Activated T-cell treated with anti-CD3 and anti-CD28 coated beads for 4 hours (primary cell): ENCODE results near the gene FOXP4.
A peak's percentile ranks its signal among the peaks of the same experiment; 100 is the strongest.

Source experiments
- DNase-seq: peaks from one replicate; pipeline ENCODE4 v3.0.0-alpha.2; 2020

FOXP4 gene

DNA sequence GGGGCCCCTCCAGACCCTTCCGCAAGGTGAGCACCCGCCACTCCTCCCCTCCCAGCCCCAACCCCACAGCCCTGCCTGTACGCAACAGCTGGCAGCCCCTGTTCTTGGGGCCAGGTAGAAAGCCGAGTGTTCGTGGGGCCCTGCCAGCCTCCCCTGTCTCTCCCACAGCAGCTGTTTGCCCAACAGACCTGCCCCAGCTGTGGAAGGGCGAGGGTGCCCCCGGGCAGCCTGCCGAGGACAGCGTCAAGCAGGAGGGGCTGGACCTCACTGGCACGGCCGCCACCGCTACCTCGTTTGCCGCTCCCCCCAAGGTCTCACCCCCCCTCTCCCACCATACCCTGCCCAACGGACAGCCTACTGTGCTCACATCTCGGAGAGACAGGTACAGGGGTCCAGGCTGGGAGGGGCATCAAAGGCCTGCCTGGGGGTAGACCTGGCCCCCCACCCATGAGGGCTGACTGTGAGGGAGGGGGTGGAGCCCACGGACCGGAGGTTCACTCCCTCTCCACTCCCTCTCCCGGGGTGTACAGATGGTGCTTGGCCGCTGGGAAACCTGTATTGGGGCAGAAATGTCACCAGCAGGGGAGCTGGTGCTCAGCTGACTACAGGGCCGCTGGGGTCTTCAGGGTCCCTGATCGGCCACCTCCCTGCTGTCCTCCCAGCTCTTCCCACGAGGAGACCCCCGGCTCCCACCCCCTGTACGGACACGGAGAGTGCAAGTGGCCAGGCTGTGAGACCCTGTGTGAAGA is 41.1 kb downstream of the FOXP4 start:
- no peak for DNase-seq

DNA sequence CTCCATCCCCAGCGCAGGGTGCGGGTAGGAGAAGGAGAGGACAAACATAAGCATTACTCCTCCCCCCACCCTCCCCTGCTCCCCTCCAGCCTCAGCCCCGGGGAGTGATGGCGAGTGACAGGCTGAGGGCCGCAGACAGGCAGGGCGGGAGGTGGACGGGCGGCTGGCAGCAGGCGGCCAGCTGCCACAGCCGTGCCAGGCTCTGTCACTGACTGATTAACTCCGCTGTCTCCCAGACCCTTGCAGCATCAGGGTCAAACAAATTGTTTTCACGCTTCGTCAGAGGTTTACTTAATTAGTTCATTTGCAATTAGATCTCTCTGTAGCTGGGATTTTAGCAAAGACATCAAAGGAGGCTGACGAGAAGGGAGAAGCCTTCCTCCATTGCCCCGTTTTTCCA is 41.9 kb downstream of the FOXP4 start:
- no peak for DNase-seq

DNA sequence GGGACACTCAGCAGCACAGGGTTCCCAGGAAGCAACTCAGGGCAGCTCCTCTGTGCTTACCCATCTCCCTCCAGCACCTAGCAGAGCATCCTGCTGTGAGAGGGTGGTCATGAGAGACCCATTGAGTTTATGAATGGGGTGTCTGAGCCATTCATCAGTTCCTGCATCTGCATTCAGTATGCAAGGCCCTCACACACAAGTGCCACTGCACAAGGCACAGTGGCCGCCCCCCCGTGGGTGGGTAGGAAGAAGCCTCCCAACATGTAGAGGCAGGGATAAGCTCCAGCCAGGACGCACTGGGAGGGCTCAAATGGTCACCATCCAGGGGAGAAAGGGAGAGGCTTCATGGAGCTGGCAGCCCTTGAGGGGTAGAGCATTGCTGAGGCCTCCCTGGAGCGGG is 43.0 kb downstream of the FOXP4 start:
- no peak for DNase-seq

DNA sequence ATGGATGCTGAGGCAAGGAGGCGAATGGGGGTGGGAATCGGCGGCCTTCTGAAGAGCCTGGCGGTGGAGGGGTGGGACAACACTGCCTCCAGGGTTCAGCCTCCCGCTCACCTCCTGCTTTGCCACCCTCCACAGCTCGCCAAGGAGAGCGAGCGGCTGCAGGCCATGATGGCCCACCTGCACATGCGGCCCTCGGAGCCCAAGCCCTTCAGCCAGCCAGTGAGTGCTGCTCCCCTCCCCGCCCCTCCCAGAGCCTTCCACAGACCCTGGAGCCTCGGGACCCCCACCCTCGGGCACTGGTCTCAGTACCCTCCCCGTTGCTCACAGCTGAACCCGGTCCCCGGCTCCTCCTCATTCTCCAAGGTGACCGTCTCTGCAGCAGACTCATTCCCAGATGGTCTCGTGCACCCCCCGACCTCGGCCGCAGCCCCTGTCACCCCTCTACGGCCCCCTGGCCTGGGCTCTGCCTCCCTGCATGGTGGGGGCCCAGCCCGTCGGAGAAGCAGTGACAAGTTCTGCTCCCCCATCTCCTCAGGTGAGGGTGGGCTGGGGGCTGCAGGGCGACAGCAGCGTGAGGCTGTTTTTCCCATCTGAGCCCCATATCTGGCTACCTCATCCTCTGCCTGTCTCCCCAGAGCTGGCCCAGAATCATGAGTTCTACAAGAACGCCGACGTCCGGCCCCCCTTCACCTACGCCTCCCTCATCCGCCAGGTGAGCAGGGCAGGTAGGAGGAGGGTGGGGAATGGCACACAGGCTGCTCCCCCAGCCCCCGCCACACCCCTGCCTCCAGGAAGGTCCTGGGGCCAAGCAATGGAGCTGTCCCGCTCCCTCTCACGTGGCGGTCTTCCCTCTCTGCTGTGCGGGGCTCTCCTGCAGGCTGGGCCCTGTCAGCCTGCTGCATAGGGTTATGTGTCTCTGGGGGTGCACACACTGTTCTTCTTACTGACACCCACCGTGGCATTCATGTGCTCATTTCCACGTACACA is 43.7 kb downstream of the FOXP4 start:
- no peak for DNase-seq

DNA sequence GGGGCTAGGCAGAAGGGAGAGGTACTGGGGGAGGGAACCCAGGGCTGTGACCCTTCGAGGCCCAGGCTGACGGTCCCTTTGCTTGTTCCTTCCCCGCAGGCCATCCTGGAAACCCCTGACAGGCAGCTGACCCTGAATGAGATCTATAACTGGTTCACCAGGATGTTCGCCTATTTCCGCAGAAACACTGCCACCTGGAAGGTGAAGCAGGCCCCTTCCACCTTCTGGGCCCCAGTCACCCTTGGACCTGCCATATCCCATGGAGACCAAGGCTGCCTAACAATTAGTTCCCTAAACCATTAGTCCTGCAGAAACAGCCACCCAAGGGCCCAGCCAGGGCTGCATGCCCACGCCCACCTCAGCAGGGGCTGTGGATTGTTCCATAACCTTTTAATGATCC is 44.9 kb downstream of the FOXP4 start:
- no peak for DNase-seq

DNA sequence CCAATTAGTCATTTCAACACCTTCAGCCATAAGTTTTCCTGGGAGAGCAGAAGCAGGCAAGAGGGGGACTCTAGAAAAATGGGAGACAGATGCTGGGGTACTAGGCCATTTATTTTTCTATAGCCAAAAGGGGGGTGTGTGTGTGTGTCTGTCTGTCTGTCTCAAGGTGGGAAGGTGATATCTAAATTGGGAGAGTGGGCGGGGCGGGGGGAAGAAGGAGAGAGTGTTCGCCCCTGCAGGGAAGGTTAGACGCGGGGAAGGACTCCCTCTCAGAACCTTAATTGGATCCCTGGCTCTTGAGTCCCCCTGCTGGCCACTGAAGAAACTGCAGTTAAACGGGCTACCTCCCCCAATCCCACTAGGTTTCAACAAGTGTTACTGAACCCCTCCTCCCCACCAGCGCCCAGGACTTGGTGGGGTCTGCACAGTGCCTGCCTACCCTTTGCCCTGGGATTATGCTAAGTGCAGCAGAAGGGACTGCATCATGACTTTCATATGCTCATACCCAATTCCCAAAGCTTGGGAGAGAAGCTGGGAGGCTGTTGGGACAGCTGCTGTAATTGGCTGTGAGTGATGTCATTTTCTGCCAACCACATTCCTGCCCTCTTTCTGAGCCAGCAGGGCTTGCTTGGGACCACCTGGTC is 45.8 kb downstream of the FOXP4 start:
- peak; percentile 79 for DNase-seq

DNA sequence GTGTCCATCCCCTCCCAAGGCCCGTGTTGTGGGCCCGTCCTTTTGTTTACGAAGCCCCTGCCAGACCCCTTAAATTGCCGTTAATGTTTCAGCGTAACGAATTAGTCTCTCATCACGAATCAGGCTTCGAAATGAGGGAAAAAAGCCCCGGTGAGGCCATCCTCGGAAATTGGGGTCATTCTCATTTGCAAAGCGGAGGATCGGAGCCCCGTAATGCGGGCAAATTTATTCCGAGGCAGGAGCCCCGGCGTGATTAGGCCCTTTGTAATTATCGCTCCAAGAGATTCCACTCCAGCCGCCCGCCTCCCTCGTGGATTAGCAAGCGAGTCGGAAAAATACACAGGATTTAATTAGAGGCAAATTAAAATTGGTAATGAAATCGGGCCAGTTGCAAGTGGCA is 47.2 kb downstream of the FOXP4 start:
- DNase-seq: no peak

DNA sequence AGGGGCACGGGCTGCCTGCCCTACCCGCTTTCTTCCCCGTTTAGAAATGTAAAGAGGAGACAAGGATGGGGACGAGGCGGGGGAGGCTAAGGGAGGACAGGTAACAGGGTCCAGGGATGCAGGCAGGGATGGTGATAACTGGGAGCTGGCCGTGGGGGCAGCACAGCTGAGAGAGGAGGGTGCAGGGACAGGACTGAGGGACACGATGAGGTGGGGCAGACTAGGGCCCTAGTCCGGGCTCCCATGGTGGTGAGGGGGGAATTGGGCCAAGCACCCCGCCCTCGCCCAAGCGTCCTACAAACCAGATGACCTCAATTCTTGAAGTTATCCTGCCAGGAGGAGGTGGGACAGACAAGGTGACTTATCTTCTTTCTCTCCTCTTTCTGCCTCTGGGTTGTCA is 47.7 kb downstream of the FOXP4 start:
- DNase-seq: no peak

DNA sequence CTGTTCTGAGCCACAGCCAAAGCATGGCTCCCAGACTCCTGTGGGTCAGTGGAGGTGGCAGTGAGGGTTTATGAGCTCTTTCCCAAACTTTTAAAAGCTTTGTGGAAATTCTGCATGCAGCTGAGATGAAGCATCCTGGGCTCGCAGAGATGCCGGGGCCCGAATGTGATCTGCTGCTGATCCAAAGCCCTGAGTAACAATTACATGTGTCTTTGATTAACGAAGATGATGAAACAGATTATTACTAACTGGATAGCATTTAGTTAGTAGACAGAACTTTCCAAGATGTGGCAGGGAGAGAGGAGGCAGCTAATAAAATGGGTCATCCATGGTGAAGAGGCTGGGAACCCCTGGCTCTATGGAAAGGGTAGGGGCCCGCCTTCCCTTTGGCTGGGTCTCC is 48.1 kb downstream of the FOXP4 start:
- no peak for DNase-seq

DNA sequence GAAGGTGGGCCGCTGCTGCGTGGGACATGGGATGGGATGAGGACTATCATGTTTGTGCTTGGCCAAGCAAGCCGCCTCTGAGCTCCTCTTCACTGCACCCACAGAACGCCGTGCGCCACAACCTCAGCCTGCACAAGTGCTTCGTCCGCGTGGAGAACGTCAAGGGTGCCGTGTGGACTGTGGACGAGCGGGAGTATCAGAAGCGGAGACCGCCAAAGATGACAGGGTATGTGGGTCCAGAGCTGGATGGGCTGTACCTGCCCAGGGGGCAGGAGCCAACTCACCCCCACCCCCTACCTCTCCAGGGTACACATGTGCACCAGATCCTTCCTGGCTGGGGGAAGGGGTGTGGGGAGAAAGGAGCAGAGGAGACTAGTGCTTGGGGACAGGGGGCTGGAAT is 48.6 kb downstream of the FOXP4 start:
- DNase-seq: no peak

DNA sequence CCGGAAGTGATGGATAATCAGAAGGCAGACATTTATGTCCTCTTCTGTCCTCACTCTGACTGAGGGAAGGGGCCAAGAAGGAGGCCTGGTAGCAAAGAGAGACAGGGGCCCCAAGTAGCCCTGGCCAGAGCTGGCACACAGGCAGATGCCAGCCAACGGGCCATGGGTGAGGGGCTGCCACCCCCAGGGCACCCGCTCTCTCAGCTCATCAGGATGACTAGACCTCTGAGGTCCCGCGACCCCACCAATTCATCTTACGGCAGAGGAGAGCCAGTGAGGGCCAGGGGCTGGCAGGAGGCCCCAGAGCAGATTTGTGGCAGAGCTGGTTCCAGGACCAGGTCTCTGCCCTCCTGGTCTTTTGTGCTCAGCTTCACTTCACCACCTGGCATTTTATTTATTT is 49.0 kb downstream of the FOXP4 start:
- DNase-seq: no peak

DNA sequence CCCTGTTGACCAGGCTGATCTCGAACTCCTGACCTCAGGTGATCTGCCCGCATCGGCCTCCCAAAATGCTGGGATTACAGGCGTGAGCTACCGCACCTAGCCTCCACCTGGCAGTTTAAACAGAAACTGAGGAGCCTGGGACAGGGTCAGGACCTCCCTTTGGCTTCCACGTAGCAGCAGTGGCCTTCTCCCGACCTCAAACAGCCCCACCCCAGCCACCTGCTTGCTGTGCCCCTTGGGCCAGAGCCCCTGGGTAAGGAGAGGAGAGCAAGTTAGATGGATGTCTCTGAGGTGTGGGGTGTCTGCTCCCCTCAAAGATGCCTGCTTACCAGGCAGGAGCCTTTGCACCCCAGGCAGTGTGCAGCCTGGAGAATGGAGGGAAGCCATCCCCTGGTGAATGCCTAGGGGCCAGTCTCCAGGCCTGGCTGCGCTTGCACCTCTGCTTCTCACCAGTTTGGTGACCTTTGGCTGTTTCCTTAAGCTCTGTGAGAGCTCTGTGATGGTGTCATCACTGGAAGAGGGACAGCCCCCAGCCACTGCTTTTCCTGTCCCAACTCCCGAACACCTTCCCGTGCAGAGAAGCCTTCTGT is 50.0 kb downstream of the FOXP4 start:
- no peak for DNase-seq

DNA sequence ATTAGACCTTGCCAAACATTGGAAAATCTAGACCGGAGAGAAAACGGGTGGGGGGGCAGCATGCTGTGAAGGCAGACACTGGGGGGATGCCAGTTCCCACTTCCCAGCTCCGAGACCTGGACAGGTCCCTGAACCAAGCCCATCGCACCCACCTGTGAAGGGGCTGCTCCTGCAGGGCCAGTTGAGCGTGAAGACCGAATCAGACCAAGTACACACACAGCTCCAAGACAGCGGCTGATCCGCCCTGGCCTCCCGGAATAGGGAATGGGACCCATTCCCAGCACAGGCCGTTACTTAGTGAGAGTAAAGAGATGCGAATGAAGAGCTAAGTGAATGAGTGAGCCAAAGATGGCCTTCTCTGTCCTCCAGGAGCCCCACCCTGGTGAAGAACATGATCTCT is 50.6 kb downstream of the FOXP4 start:
- DNase-seq: no peak

DNA sequence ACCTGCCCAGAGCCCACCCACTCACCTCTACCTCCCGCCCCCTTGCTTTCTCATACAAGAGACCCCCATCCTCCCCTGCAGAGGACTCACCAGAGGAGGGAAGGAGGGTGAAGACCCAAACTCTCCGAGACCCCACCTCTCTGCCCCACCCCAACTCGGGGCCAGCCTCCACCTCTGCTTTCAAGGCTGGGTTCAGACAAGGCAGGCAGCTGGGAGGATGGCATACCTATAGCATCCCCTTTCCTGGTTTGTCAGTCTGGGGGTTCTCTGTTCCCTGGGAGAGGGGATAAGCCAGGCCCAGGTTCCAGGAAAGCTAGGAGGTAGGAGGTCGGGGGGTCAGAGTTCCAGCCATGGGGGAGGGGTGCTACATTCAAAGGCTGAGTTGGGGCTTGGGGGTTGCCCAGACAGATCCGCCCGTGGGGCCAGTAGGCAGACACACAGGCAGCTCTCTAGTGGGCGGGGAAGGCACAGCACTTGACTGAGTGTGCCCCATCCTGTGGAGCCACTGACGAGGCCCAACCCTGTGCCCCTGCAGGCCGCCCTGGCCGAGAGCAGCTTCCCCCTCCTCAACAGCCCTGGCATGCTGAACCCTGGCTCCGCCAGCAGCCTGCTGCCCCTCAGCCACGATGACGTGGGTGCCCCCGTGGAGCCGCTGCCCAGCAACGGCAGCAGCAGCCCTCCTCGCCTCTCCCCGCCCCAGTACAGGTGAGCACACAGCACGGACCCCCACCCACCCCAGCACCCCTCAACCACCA is 51.2 kb downstream of the FOXP4 start:
- no peak for DNase-seq

DNA sequence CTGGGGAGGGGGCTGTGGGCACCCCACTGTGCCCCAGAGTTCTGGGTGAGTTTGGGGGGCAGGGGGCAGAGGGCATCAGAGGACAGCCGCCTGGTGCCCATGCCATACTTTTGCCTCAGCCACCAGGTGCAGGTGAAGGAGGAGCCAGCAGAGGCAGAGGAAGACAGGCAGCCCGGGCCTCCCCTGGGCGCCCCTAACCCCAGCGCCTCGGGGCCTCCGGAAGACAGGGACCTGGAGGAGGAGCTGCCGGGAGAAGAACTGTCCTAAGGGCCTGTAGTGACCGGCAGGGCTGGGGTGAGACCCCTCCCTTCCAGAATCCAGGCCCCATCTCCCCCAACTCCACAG is 52.5 kb downstream of the FOXP4 start:
- DNase-seq: no peak

DNA sequence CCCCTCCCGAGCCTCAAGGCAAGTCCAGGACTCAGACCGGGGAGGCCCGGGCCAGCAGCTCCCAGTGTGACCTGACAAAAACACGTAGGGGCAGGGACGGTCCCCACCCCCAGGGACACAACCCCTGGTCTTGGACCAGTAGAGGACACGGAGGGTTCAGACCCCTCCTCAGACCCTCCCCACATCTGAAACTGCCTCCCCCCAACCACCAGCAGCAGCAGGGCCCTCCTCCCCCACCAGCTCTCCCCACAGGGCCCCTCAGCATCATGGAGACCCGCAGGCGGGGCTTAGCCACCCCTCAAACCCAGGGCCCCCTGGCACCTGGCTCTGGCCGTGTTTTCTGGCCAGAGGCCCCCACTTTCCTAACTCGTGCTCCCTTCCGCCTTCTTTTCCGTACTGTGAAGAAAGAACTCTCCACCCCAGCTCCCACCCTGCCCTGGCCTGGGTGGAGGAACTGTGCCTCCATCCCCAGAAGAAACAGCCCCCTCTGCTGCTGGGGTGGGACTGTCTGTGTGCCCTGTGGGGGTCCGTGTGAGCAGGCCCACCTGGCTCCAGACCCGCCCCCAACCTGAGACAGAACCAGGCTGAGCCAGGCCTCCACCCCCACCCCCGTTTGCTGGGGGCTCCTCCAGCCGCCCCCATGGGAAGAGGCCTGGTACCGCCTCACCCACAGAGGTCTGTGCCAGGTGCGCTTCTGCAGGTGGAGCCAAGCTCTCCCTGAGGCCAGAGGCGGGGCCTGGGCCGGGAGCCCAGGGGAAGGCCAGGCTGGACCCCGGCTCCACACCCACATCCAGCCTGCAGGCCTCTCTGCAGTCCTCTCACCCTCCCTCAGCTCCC is 53.1 kb downstream of the FOXP4 start:
- no peak for DNase-seq

DNA sequence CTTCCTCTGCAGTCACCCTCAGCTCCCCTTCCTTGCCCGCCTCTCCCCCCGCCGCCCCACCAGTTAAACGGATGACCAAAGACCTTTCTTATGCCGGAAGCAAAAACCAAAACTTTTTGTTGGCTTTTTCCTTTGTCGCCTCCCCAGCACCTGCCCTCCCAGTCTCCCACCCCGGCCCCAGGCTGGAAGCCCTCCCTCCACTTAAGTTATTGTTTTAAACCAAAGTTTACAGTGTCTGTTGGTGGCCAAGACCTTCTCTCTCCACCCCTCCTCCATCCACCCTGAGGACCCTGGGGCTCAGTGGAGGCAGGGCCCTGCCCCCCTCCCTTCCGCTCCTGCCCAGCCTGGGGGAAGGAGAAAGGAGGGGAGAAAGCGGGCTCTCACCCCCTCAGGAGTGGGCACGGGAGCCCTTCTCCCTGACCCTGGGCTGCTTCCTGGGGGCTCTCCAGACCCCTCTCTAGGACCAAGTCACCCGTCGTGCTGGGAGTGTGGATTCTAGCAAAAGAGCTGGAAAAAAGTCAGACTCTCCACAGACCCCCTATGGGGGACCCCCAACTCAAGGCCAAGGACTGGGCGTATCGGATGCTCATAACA is 53.8 kb downstream of the FOXP4 start:
- no peak for DNase-seq

DNA sequence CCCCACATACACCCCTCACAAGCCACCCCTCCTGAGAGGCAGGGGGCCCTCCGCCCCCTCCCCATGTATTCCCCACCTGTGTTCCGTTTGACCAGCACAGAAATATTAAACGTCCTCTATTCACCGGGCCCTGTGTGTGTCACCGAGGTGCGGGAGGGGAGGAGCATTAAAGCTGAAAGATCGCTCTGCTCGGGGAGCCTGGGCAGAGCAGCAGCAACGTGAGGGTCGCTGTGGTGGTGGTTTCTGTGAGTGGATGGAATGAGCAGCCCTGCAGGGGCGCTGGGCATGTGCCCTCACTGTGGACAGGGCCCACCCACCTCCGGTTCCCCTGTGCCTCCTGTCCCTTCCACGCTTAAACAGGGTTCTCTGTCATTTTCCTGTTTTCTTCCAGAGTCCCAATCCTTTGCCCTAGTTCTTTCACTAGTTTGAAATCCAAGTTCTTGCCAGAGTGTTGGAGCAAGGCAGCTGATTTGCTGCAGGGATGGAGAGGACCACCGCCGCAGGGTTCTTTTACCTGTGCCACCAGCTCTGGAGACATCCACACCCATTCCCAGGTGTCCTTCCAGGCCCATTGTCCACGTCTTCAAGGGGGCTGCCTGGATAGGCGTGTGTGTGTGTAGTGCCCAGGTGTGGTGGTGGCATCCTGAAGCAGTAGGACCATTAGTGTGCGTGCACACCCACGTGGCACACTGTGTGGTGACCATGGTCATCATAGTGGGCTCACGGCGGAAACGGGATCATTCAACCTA is 54.5 kb downstream of the FOXP4 start:
- no peak for DNase-seq

DNA sequence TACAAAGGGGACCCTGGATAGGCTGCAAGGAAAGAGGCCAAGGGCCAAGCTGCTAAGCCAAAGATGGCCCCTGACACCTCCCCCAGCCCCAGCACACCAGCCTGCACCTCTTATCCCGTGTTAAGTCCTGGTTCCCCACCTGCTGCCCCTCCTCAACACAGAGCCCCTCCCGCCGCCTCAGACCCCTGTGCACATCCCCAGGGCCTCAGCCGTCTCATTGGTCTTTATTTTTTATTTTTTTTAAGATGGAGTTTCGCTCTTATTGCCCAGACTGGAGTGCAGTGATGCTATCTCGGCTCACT is 55.0 kb downstream of the FOXP4 start:
- no peak for DNase-seq

DNA sequence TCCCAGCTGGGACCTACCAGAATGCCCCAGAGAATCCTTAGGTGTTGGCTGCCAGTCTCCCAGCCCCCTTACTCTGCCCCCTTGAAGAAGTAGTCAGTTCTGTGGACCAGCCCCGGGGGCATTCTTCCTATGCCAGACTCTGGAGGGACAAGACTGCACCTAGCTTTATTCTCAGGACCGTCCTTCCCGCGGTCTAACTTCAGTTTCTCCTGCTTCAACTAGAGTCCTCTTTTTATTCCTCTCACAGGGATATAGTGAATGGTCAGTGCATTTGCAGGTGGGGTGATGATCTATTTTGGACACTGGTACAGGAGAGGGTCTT is 56.2 kb downstream of the FOXP4 start:
- DNase-seq: no peak
